GM23338 (cell line): ENCODE measurements around the gene WDR33.
"Not testable (repeated sequence)": the region's sequence is repeated elsewhere in the genome, so short reads cannot be mapped to it uniquely, and the experiment has no call there.

Experiments
- CREB1 ChIP-seq: fragments of 250-450 bp; sonication (Bioruptor Pico); IDR thresholded peaks from 2 replicates; pipeline ENCODE4 v1.5.0; 2020; ENCODE audit warnings: low read depth, mild to moderate bottlenecking, moderate library complexity
- EZH2 ChIP-seq: fragments of 200-600 bp; sonication (generic); IDR thresholded peaks from one replicate; pipeline ENCODE4 v1.8.0; 2017; ENCODE audit warnings: antibody characterized with exemption, mild to moderate bottlenecking, low read depth; ENCODE audit not compliant: unreplicated experiment
- EZH2phosphoT487 ChIP-seq: fragments of 200-600 bp; sonication (generic); IDR thresholded peaks from one replicate; pipeline ENCODE4 v1.8.1; 2018; ENCODE audit warnings: antibody characterized with exemption; ENCODE audit not compliant: unreplicated experiment
- JUNB ChIP-seq: IDR thresholded peaks from one replicate; pipeline ENCODE4 v1.6.1; 2016; ENCODE audit warnings: antibody characterized with exemption; ENCODE audit not compliant: unreplicated experiment
- NANOG ChIP-seq: IDR thresholded peaks from 2 replicates; pipeline ENCODE4 v1.6.1; 2016; ENCODE audit warnings: antibody characterized with exemption, borderline replicate concordance
- POLR2AphosphoS5 ChIP-seq: IDR thresholded peaks from 2 replicates; pipeline ENCODE4 v1.6.1; 2016; ENCODE audit warnings: antibody characterized with exemption, low read depth
- STAT1 ChIP-seq: IDR thresholded peaks from one replicate; pipeline ENCODE4 v1.6.1; 2016; ENCODE audit warnings: antibody characterized with exemption; ENCODE audit not compliant: unreplicated experiment
- ZNF114 ChIP-seq: fragments of 250-450 bp; sonication (Bioruptor Pico); IDR thresholded peaks from 2 replicates; pipeline ENCODE4 v1.5.0; 2020; ENCODE audit warnings: mild to moderate bottlenecking, moderate library complexity
- TF ChIP-seq, protein P1 (sequence below), 2 experiments: fragments of 200-600 bp in 1 of 2; sonication (generic) in 1 of 2; conservative IDR thresholded peaks; 2 replicates each; pipeline versions ENCODE4 v1.5.1 to v1.6.1; 2016 to 2017; ENCODE audit warnings: antibody characterized with exemption in 2 of 2, low read depth in 2 of 2, mild to moderate bottlenecking in 2 of 2, moderate library complexity in 1 of 2
- TF ChIP-seq, protein P2 (sequence below): IDR thresholded peaks from one replicate; pipeline ENCODE4 v1.6.1; 2018; ENCODE audit warnings: antibody characterized with exemption; ENCODE audit not compliant: unreplicated experiment
- TF ChIP-seq, protein P3 (sequence below): IDR thresholded peaks from 2 replicates; pipeline ENCODE4 v1.6.1; 2016; ENCODE audit warnings: antibody characterized with exemption
- TF ChIP-seq, protein P4 (sequence below): fragments of 250-450 bp; sonication (Bioruptor Pico); IDR thresholded peaks from 2 replicates; pipeline ENCODE4 v1.5.0; 2020; ENCODE audit warnings: mild to moderate bottlenecking, moderate library complexity

DNA sequence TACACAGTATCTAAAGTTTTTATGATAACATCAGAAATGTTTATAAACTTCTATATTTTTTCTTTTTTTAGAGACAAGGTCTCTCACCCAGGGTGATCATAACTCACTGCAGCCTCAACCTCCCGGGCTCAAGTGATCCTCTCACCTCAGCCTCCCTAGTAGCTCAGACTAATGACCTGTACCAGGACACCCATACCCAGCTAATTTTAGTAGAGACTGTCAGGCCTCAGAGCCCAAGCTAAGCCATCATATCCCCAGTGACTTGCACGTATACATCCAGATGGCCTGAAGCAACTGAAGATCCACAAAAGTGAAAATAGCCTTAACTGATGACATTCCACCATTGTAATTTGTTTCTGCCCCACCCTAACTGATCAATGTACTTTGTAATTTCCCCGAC is 1.5 kb upstream of the WDR33 start:
- TF ChIP-seq, protein P1, sequence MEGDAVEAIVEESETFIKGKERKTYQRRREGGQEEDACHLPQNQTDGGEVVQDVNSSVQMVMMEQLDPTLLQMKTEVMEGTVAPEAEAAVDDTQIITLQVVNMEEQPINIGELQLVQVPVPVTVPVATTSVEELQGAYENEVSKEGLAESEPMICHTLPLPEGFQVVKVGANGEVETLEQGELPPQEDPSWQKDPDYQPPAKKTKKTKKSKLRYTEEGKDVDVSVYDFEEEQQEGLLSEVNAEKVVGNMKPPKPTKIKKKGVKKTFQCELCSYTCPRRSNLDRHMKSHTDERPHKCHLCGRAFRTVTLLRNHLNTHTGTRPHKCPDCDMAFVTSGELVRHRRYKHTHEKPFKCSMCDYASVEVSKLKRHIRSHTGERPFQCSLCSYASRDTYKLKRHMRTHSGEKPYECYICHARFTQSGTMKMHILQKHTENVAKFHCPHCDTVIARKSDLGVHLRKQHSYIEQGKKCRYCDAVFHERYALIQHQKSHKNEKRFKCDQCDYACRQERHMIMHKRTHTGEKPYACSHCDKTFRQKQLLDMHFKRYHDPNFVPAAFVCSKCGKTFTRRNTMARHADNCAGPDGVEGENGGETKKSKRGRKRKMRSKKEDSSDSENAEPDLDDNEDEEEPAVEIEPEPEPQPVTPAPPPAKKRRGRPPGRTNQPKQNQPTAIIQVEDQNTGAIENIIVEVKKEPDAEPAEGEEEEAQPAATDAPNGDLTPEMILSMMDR (conservative IDR thresholded peaks at IDR 0.05; ENCODE audit: low read depth in 2 of 2) = not testable (repeated sequence)
- TF ChIP-seq, protein P2, sequence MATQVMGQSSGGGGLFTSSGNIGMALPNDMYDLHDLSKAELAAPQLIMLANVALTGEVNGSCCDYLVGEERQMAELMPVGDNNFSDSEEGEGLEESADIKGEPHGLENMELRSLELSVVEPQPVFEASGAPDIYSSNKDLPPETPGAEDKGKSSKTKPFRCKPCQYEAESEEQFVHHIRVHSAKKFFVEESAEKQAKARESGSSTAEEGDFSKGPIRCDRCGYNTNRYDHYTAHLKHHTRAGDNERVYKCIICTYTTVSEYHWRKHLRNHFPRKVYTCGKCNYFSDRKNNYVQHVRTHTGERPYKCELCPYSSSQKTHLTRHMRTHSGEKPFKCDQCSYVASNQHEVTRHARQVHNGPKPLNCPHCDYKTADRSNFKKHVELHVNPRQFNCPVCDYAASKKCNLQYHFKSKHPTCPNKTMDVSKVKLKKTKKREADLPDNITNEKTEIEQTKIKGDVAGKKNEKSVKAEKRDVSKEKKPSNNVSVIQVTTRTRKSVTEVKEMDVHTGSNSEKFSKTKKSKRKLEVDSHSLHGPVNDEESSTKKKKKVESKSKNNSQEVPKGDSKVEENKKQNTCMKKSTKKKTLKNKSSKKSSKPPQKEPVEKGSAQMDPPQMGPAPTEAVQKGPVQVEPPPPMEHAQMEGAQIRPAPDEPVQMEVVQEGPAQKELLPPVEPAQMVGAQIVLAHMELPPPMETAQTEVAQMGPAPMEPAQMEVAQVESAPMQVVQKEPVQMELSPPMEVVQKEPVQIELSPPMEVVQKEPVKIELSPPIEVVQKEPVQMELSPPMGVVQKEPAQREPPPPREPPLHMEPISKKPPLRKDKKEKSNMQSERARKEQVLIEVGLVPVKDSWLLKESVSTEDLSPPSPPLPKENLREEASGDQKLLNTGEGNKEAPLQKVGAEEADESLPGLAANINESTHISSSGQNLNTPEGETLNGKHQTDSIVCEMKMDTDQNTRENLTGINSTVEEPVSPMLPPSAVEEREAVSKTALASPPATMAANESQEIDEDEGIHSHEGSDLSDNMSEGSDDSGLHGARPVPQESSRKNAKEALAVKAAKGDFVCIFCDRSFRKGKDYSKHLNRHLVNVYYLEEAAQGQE = not testable (repeated sequence)
- TF ChIP-seq POLR2AphosphoS5; EZH2; EZH2phosphoT487; JUNB; ZNF114 (CRISPR knock-in tag); CREB1 (CRISPR knock-in tag); NANOG; STAT1: not testable (repeated sequence)
- TF ChIP-seq, protein P3, sequence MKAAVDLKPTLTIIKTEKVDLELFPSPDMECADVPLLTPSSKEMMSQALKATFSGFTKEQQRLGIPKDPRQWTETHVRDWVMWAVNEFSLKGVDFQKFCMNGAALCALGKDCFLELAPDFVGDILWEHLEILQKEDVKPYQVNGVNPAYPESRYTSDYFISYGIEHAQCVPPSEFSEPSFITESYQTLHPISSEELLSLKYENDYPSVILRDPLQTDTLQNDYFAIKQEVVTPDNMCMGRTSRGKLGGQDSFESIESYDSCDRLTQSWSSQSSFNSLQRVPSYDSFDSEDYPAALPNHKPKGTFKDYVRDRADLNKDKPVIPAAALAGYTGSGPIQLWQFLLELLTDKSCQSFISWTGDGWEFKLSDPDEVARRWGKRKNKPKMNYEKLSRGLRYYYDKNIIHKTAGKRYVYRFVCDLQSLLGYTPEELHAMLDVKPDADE = not testable (repeated sequence)
- TF ChIP-seq, protein P4, sequence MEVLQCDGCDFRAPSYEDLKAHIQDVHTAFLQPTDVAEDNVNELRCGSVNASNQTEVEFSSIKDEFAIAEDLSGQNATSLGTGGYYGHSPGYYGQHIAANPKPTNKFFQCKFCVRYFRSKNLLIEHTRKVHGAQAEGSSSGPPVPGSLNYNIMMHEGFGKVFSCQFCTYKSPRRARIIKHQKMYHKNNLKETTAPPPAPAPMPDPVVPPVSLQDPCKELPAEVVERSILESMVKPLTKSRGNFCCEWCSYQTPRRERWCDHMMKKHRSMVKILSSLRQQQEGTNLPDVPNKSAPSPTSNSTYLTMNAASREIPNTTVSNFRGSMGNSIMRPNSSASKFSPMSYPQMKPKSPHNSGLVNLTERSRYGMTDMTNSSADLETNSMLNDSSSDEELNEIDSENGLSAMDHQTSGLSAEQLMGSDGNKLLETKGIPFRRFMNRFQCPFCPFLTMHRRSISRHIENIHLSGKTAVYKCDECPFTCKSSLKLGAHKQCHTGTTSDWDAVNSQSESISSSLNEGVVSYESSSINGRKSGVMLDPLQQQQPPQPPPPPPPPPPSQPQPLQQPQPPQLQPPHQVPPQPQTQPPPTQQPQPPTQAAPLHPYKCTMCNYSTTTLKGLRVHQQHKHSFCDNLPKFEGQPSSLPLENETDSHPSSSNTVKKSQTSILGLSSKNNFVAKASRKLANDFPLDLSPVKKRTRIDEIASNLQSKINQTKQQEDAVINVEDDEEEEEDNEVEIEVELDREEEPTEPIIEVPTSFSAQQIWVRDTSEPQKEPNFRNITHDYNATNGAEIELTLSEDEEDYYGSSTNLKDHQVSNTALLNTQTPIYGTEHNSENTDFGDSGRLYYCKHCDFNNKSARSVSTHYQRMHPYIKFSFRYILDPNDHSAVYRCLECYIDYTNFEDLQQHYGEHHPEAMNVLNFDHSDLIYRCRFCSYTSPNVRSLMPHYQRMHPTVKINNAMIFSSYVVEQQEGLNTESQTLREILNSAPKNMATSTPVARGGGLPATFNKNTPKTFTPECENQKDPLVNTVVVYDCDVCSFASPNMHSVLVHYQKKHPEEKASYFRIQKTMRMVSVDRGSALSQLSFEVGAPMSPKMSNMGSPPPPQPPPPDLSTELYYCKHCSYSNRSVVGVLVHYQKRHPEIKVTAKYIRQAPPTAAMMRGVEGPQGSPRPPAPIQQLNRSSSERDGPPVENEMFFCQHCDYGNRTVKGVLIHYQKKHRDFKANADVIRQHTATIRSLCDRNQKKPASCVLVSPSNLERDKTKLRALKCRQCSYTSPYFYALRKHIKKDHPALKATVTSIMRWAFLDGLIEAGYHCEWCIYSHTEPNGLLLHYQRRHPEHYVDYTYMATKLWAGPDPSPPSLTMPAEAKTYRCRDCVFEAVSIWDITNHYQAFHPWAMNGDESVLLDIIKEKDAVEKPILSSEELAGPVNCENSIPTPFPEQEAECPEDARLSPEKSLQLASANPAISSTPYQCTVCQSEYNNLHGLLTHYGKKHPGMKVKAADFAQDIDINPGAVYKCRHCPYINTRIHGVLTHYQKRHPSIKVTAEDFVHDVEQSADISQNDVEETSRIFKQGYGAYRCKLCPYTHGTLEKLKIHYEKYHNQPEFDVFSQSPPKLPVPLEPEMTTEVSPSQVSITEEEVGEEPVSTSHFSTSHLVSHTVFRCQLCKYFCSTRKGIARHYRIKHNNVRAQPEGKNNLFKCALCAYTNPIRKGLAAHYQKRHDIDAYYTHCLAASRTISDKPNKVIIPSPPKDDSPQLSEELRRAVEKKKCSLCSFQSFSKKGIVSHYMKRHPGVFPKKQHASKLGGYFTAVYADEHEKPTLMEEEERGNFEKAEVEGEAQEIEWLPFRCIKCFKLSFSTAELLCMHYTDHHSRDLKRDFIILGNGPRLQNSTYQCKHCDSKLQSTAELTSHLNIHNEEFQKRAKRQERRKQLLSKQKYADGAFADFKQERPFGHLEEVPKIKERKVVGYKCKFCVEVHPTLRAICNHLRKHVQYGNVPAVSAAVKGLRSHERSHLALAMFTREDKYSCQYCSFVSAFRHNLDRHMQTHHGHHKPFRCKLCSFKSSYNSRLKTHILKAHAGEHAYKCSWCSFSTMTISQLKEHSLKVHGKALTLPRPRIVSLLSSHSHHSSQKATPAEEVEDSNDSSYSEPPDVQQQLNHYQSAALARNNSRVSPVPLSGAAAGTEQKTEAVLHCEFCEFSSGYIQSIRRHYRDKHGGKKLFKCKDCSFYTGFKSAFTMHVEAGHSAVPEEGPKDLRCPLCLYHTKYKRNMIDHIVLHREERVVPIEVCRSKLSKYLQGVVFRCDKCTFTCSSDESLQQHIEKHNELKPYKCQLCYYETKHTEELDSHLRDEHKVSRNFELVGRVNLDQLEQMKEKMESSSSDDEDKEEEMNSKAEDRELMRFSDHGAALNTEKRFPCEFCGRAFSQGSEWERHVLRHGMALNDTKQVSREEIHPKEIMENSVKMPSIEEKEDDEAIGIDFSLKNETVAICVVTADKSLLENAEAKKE (CRISPR knock-in tag) = not testable (repeated sequence)
